ENCODE measurements around the gene REXO1.

DNA sequence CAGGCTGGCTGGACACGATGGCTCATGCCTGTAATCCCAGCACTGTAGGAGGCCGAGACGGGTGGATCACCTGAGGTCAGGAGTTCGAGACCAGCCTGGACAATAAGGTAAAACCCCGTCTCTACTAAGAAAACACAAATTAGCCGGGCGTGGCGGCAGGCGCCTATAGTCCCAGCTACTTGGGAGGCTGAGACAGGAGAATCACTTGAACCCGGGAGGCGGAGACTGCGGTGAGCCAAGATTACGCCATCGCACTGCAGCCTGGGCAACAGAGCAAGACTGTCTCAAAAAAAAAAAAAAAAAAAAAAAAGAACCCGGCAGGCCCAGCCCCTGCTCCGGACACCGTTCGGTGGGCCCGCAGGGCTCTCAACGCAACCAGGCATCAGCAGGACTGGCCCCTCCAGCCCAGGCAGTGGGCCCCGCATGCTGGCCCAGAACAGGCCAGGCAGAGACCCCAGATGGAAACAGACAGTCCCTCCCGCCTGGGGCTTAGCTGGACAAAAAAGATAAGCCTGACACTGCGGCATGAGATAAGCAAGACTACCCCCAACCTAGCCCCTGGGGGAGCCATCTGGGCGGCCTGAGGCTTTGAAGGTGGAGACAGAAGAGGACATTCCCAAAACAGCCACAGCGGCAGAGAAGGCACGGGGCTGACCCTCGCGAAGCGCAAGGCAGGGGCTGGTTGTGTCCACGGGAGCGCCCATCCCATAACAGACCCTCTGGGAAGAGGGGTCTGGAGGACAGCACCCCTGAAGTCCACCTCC is 11.6 kb downstream of the REXO1 start:
- TF ChIP-seq, protein P1, sequence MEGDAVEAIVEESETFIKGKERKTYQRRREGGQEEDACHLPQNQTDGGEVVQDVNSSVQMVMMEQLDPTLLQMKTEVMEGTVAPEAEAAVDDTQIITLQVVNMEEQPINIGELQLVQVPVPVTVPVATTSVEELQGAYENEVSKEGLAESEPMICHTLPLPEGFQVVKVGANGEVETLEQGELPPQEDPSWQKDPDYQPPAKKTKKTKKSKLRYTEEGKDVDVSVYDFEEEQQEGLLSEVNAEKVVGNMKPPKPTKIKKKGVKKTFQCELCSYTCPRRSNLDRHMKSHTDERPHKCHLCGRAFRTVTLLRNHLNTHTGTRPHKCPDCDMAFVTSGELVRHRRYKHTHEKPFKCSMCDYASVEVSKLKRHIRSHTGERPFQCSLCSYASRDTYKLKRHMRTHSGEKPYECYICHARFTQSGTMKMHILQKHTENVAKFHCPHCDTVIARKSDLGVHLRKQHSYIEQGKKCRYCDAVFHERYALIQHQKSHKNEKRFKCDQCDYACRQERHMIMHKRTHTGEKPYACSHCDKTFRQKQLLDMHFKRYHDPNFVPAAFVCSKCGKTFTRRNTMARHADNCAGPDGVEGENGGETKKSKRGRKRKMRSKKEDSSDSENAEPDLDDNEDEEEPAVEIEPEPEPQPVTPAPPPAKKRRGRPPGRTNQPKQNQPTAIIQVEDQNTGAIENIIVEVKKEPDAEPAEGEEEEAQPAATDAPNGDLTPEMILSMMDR (conservative IDR thresholded peaks at IDR 0.05 in 1 of 2, IDR thresholded peaks at IDR 0.05 in 1 of 2; ENCODE audit: low read depth in 1 of 2, low read length in 2 of 2) = no peak
- TF ChIP-seq EZH2 (IDR thresholded peaks at IDR 0.05; ENCODE audit: low read length, missing control alignments) = no peak
